ENCODE results near the gene CTNNA3. TPM values are rescaled to one million over a fixed set of nuclear protein-coding genes. Genes with fewer than 3 reads are reported as not detected.

The CTNNA3 gene
- total RNA-seq, 2 donors from 2014 or later: 20.3 to 23.8 TPM

GRCh38 chr10:66752714-66753113 lies 943.3 kb downstream of the CTNNA3 start:
- TF ChIP-seq, protein P1, sequence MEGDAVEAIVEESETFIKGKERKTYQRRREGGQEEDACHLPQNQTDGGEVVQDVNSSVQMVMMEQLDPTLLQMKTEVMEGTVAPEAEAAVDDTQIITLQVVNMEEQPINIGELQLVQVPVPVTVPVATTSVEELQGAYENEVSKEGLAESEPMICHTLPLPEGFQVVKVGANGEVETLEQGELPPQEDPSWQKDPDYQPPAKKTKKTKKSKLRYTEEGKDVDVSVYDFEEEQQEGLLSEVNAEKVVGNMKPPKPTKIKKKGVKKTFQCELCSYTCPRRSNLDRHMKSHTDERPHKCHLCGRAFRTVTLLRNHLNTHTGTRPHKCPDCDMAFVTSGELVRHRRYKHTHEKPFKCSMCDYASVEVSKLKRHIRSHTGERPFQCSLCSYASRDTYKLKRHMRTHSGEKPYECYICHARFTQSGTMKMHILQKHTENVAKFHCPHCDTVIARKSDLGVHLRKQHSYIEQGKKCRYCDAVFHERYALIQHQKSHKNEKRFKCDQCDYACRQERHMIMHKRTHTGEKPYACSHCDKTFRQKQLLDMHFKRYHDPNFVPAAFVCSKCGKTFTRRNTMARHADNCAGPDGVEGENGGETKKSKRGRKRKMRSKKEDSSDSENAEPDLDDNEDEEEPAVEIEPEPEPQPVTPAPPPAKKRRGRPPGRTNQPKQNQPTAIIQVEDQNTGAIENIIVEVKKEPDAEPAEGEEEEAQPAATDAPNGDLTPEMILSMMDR (IDR thresholded peaks at IDR 0.05): no peak
- DNase-seq (ENCODE audit: low spot score): no peak
- no peak overlapping the region for H3K27ac ChIP-seq
- no peak overlapping the region for H3K4me3 ChIP-seq
- H3K4me1 ChIP-seq: no peaks in the 10 kb centered on the region
- no peaks in the 10 kb centered on the region for H3K27me3 ChIP-seq
- no peaks in the 10 kb centered on the region for H3K9me3 ChIP-seq
- no peaks in the 10 kb centered on the region for H3K36me3 ChIP-seq

DNA sequence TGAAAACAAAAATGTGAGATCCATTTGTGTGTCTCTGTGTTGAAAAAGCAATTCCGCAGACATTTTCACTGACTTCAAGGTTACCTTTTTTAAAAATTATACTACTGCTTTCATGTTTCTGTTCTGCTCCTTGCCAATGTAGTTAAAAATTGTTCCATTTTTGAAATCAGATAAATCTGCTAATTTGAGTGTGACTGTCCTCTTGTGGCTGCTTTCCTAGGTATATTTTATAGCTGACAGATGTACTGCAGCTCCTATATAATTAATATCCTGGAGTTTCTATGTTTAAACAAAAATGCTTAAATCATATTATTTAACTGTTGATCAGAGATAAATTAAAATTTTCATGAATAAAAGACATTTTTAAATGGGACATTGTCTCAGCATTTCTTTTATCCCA lies 947.8 kb downstream of the CTNNA3 start:
- no peak for DNase-seq (ENCODE audit: low spot score)

GRCh38 chr10:66747451-66747850 lies 948.5 kb downstream of the CTNNA3 start:
- DNase-seq (ENCODE audit: low spot score): no peak
- Histone ChIP-seq H3K9me3 (no peaks in the 10 kb centered on the region), H3K4me1 (no peaks in the 10 kb centered on the region), H3K27ac (no peak overlapping the region), H3K27me3 (no peaks in the 10 kb centered on the region), H3K36me3 (no peaks in the 10 kb centered on the region), H3K4me3 (no peak overlapping the region)
- TF ChIP-seq, protein P1 (IDR thresholded peaks at IDR 0.05): no peak

More for the DNA sequence above, 947.8 kb downstream of the CTNNA3 start:
- Histone ChIP-seq H3K9me3 (no peaks in the 10 kb centered on the region), H3K27ac (no peak overlapping the region), H3K4me1 (no peaks in the 10 kb centered on the region), H3K36me3 (no peaks in the 10 kb centered on the region), H3K27me3 (no peaks in the 10 kb centered on the region), H3K4me3 (no peak overlapping the region)
- TF ChIP-seq, protein P1 (IDR thresholded peaks at IDR 0.05): no peak

DNA sequence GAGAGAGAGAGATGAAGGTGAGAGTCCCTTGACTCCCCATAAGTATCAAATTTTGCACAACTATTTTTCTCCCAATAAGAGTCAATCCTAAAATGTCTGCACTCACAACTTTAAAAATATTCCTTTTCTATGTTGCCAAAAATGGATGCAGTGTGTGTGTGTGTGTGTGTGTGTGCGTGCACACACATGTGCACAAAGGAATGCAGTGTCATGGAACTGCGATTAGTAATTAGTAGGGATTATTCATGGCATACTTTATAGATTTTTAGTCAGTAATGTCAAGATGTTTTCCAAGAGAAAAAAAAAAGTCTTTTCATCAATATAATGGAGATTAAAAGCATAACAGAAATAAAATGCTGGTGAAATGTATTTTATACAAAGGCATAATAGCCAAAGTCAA lies 949.3 kb downstream of the CTNNA3 start:
- DNase-seq (ENCODE audit: low spot score): no peak
- H3K4me3 ChIP-seq: no peak overlapping the region
- H3K4me1 ChIP-seq: no peaks in the 10 kb centered on the region
- H3K36me3 ChIP-seq: no peaks in the 10 kb centered on the region
- TF ChIP-seq, protein P1 (IDR thresholded peaks at IDR 0.05): no peak
- H3K27ac ChIP-seq: no peak overlapping the region
- no peaks in the 10 kb centered on the region for H3K27me3 ChIP-seq
- no peaks in the 10 kb centered on the region for H3K9me3 ChIP-seq

- no peak overlapping the region for H3K4me3 ChIP-seq
- TF ChIP-seq, protein P1 (IDR thresholded peaks at IDR 0.05): no peak
- no peak for DNase-seq (ENCODE audit: low spot score)
- H3K36me3 ChIP-seq: no peaks in the 10 kb centered on the region
- H3K27me3 ChIP-seq: no peaks in the 10 kb centered on the region
- no peak overlapping the region for H3K27ac ChIP-seq
- H3K4me1 ChIP-seq: no peaks in the 10 kb centered on the region
- H3K9me3 ChIP-seq: no peaks in the 10 kb centered on the region
Measured at GRCh38 chr10:66746246-66746645, 949.7 kb downstream of the CTNNA3 start.

GRCh38 chr10:66744915-66745314 lies 951.1 kb downstream of the CTNNA3 start:
- no peak overlapping the region for H3K27ac ChIP-seq
- H3K9me3 ChIP-seq: no peaks in the 10 kb centered on the region
- no peaks in the 10 kb centered on the region for H3K4me1 ChIP-seq
- H3K27me3 ChIP-seq: no peaks in the 10 kb centered on the region
- DNase-seq (ENCODE audit: low spot score): no peak
- H3K36me3 ChIP-seq: no peaks in the 10 kb centered on the region
- TF ChIP-seq, protein P1 (IDR thresholded peaks at IDR 0.05): no peak
- H3K4me3 ChIP-seq: no peak overlapping the region

All from right atrium auricular region (tissue), 2 donors.